Smooth muscle cell (in vitro differentiated cells): Measurements from ENCODE around the gene IL1R2. TPM values are rescaled to one million over a fixed set of nuclear protein-coding genes. Genes with fewer than 3 reads are reported as not detected.

ENCODE experiments used
- DNase-seq: peaks from one replicate; lab custom pipeline; 2025; ENCODE audit not compliant: unreplicated experiment; lab: John Stamatoyannopoulos, UW
- H2AFZ ChIP-seq: fragments of 200-600 bp; sonication (generic); 2 replicates; pipeline ENCODE4 v1.6.0; 2016; ENCODE audit warnings: antibody characterized with exemption, low read depth, mild to moderate bottlenecking
- H3F3A ChIP-seq: fragments of 200-600 bp; sonication (generic); 2 replicates; pipeline ENCODE4 v1.6.0; 2017; ENCODE audit warnings: antibody characterized with exemption, low read depth
- H3K27ac ChIP-seq: fragments of 200-600 bp; sonication (generic); 2 replicates; pipeline ENCODE4 v1.5.1; 2016; ENCODE audit warnings: low read depth, mild to moderate bottlenecking
- H3K27me3 ChIP-seq: fragments of 200-600 bp; sonication (generic); 2 replicates; pipeline ENCODE4 v1.6.1; 2016; ENCODE audit warnings: low read depth, mild to moderate bottlenecking
- H3K36me3 ChIP-seq: fragments of 200-600 bp; sonication (generic); 2 replicates; pipeline ENCODE4 v1.5.1; 2016; ENCODE audit warnings: low read depth
- H3K4me1 ChIP-seq: fragments of 200-600 bp; sonication (generic); 2 replicates; pipeline ENCODE4 v1.5.1; 2016; ENCODE audit warnings: low read depth
- H3K4me2 ChIP-seq: fragments of 200-600 bp; sonication (generic); 2 replicates; pipeline ENCODE4 v1.6.0; 2016; ENCODE audit warnings: mild to moderate bottlenecking
- H3K4me3 ChIP-seq: fragments of 200-600 bp; sonication (generic); 2 replicates; pipeline ENCODE4 v1.5.1; 2016; ENCODE audit warnings: mild to moderate bottlenecking
- H3K79me2 ChIP-seq: fragments of 200-600 bp; sonication (generic); 2 replicates; pipeline ENCODE4 v1.6.0; 2016; ENCODE audit warnings: low read depth, mild to moderate bottlenecking
- H3K9ac ChIP-seq: fragments of 200-600 bp; sonication (generic); 2 replicates; pipeline ENCODE4 v1.6.0; 2016; ENCODE audit warnings: low read depth
- H3K9me3 ChIP-seq: fragments of 200-600 bp; sonication (generic); replicated peaks from 2 replicates; pipeline ENCODE4 v1.5.1; 2016; ENCODE audit warnings: low read depth
- H4K20me1 ChIP-seq: fragments of 200-600 bp; sonication (generic); 2 replicates; pipeline ENCODE4 v1.6.0; 2016; ENCODE audit warnings: low read depth
- CTCF ChIP-seq: fragments of 200-600 bp; sonication (generic); IDR thresholded peaks from 2 replicates; pipeline ENCODE4 v1.5.1; 2017; ENCODE audit warnings: borderline replicate concordance, mild to moderate bottlenecking, antibody characterized with exemption; ENCODE audit not compliant: insufficient read depth, poor library complexity, severe bottlenecking
- WGBS: methylation state at CpG from one replicate; pipeline ENCODE4 v1.1.7; 2016; ENCODE audit warnings: low lambda C conversion rate; 5-methylcytosine and 5-hydroxymethylcytosine counted together
- polyA plus RNA-seq: library from polyadenylated mRNA; unstranded; fragments of >200 nt; fragmentation: Nextera tagmentation; extraction: Ambion mirVana; gene quantifications from 2 replicates; pipeline ENCODE4 v1.2.1, GENCODE V29; 2016
- total RNA-seq: library from RNA; depleted of rRNA; stranded (reverse); fragments of >200 nt; gene quantifications from 2 replicates; pipeline ENCODE4 v1.2.3, GENCODE V29; 2014

The IL1R2 gene
- total RNA-seq (0.90 and 4.2 TPM in 2 replicates), polyA plus RNA-seq (0.42 and 0.78 TPM in 2 replicates)

- Histone ChIP-seq H3K9me3 (no peaks in the 10 kb centered on the region), H3K9ac (no peak within 1 kb of the TSS), H4K20me1 (no peaks in the 10 kb centered on the region), H3F3A (no peaks in the 10 kb centered on the region), H2AFZ (no peak within 1 kb of the TSS), H3K27me3 (peaks cover under 1% of the 10 kb centered on the region), H3K4me2 (no peak within 1 kb of the TSS), H3K27ac (no peak within 1 kb of the TSS), H3K36me3 (no peaks in the 10 kb centered on the region), H3K4me1 (no peaks in the 10 kb centered on the region), H3K4me3 (no peak within 1 kb of the TSS), H3K79me2 (no peaks in the 10 kb centered on the region)
- no peak for DNase-seq
- WGBS: 86% methylated on average over 8 of the region's 8 CpGs
- TF ChIP-seq CTCF: no peak
Observed at GRCh38 chr2:101991721-101992145, at the start of gene IL1R2. TSS of gene IL1R2 (plus strand) at chr2:101991960. CDS start at chr2:102008576, 16,616 bp downstream.

- WGBS: 63% methylated on average over 3 of the region's 3 CpGs
Observed at GRCh38 chr2:101942851-101943250, 48.9 kb upstream of the IL1R2 start.

GRCh38 chr2:101946372-101947039, 45.3 kb upstream of the IL1R2 start:
- Histone ChIP-seq H3K9ac (no peak overlapping the region), H3F3A (no peaks in the 10 kb centered on the region), H4K20me1 (no peaks in the 10 kb centered on the region), H3K4me2 (no peak overlapping the region), H3K79me2 (no peaks in the 10 kb centered on the region), H3K4me3 (no peak overlapping the region), H3K4me1 (no peaks in the 10 kb centered on the region), H2AFZ (no peak overlapping the region), H3K9me3 (no peaks in the 10 kb centered on the region), H3K27me3 (no peaks in the 10 kb centered on the region), H3K36me3 (no peaks in the 10 kb centered on the region), H3K27ac (no peak overlapping the region)
- DNase-seq: no peak
- 66% methylated on average over 3 of the region's 3 CpGs for WGBS
- TF ChIP-seq CTCF: no peak

More at GRCh38 chr2:101942851-101943250, 48.9 kb upstream of the IL1R2 start:
- H2AFZ ChIP-seq: no peak overlapping the region
- H3K36me3 ChIP-seq: no peaks in the 10 kb centered on the region
- H3K4me1 ChIP-seq: no peaks in the 10 kb centered on the region
- no peak overlapping the region for H3K4me3 ChIP-seq
- H3K79me2 ChIP-seq: no peaks in the 10 kb centered on the region
- H3F3A ChIP-seq: no peaks in the 10 kb centered on the region
- no peaks in the 10 kb centered on the region for H4K20me1 ChIP-seq
- TF ChIP-seq CTCF: no peak
- H3K9ac ChIP-seq: no peak overlapping the region
- no peak overlapping the region for H3K27ac ChIP-seq
- DNase-seq: no peak
- no peaks in the 10 kb centered on the region for H3K27me3 ChIP-seq
- H3K4me2 ChIP-seq: no peak overlapping the region
- H3K9me3 ChIP-seq: no peaks in the 10 kb centered on the region

GRCh38 chr2:101947374-101947773, 44.4 kb upstream of the IL1R2 start:
- Histone ChIP-seq H2AFZ (no peak overlapping the region), H3K36me3 (no peaks in the 10 kb centered on the region), H3K79me2 (no peaks in the 10 kb centered on the region), H3K27ac (no peak overlapping the region), H3K4me2 (no peak overlapping the region), H4K20me1 (no peaks in the 10 kb centered on the region), H3K9ac (no peak overlapping the region), H3F3A (no peaks in the 10 kb centered on the region), H3K4me1 (no peaks in the 10 kb centered on the region), H3K27me3 (no peaks in the 10 kb centered on the region), H3K9me3 (no peaks in the 10 kb centered on the region), H3K4me3 (no peak overlapping the region)
- no peak for TF ChIP-seq CTCF
- DNase-seq: no peak
- WGBS: 90% methylated on average over 3 of the region's 3 CpGs
